Liver (tissue), 3 donors: Measurements from ENCODE around the gene TRMT2A.

Experiments used
- FOXA1 ChIP-seq: IDR thresholded peaks from 2 replicates; pipeline ENCODE4 v1.6.1; 2016; ENCODE audit warnings: antibody characterized with exemption
- GABPA ChIP-seq, 2 donors: IDR thresholded peaks in 1 of 2; conservative IDR thresholded peaks in 1 of 2; 2 replicates each; pipeline ENCODE4 v1.6.1; 2016; ENCODE audit warnings: antibody characterized with exemption in 2 of 2, mild to moderate bottlenecking in 1 of 2, moderate library complexity in 1 of 2
- JUND ChIP-seq, 2 donors: IDR thresholded peaks; 2 replicates each; pipeline ENCODE4 v1.6.1; 2016; ENCODE audit warnings: antibody characterized with exemption in 2 of 2
- RXRA ChIP-seq, 2 donors: IDR thresholded peaks; 2 replicates each; pipeline ENCODE4 v1.6.1; 2017 to 2018; ENCODE audit warnings: antibody characterized with exemption in 2 of 2, mild to moderate bottlenecking in 1 of 2
- SP1 ChIP-seq: IDR thresholded peaks from 2 replicates; pipeline ENCODE4 v1.6.1; 2018; ENCODE audit warnings: antibody characterized with exemption, mild to moderate bottlenecking
- TAF1 ChIP-seq: conservative IDR thresholded peaks from 2 replicates; pipeline ENCODE4 v1.6.1; 2016; ENCODE audit warnings: antibody characterized with exemption, mild to moderate bottlenecking
- YY1 ChIP-seq: IDR thresholded peaks from 2 replicates; pipeline ENCODE4 v1.6.1; 2016; ENCODE audit warnings: antibody characterized with exemption, mild to moderate bottlenecking
- TF ChIP-seq, protein P1 (sequence below): fragments of 150-350 bp; IDR thresholded peaks from 2 replicates; pipeline ENCODE4 v1.5.1; 2017; ENCODE audit warnings: improper control_type of control experiment, low read depth, low read length; ENCODE audit not compliant: missing input control
- TF ChIP-seq, protein P2 (sequence below): IDR thresholded peaks from 2 replicates; pipeline ENCODE4 v1.6.1; 2016; ENCODE audit warnings: antibody characterized with exemption, mild to moderate bottlenecking
- TF ChIP-seq, protein P3 (sequence below): IDR thresholded peaks from 2 replicates; pipeline ENCODE4 v1.6.1; 2016; ENCODE audit warnings: antibody characterized with exemption
- TF ChIP-seq, protein P4 (sequence below): IDR thresholded peaks from 2 replicates; pipeline ENCODE4 v1.6.1; 2016; ENCODE audit warnings: antibody characterized with exemption
- donor health status: healthy.
- donor health status: healthy.

DNA sequence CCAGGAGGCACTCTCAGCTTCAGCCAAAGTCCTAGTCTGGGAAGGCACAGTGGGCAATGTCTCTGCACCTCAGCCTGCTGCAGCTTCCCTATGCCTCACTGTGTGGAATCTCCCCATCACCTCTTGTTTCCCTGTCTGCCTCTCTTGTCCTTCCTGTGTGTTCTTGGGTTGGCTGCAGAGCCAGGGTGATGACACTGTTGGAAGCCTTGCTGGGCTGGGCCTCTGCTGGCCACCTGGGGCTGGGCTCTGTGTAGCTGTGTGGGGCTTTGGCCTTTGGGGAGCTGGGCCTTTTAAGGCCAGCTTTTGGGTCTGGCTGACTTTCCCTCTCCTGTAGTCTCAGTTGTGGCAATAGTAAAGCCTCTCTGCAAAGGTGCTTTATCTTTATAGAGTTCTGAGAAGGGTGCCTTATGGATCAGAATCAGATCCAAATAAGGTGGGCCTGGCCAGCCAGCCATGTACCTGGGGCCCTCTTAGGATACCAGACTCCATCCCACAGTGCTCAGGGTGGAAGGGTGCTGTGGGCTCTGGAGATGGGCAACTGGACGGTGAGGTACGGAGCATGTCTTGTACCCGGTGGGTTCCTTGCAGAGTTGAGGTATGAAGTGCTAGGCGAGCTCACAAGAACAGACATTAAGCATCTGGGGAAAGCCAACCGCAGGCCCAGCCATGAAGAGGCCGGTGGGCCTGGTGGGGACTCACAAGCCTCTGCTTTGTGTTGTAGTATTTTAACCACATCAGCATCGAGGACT, 11.4 kb downstream of the TRMT2A start:
- TF ChIP-seq, protein P1, sequence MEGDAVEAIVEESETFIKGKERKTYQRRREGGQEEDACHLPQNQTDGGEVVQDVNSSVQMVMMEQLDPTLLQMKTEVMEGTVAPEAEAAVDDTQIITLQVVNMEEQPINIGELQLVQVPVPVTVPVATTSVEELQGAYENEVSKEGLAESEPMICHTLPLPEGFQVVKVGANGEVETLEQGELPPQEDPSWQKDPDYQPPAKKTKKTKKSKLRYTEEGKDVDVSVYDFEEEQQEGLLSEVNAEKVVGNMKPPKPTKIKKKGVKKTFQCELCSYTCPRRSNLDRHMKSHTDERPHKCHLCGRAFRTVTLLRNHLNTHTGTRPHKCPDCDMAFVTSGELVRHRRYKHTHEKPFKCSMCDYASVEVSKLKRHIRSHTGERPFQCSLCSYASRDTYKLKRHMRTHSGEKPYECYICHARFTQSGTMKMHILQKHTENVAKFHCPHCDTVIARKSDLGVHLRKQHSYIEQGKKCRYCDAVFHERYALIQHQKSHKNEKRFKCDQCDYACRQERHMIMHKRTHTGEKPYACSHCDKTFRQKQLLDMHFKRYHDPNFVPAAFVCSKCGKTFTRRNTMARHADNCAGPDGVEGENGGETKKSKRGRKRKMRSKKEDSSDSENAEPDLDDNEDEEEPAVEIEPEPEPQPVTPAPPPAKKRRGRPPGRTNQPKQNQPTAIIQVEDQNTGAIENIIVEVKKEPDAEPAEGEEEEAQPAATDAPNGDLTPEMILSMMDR, result no peak
- TF ChIP-seq JUND (IDR thresholded peaks at IDR 0.05) (no peak), YY1 (no peak), FOXA1 (no peak), TAF1 (no peak), GABPA (IDR thresholded peaks at IDR 0.05 in 1 of 2, conservative IDR thresholded peaks at IDR 0.05 in 1 of 2) (no peak), SP1 (no peak), RXRA (IDR thresholded peaks at IDR 0.05) (no peak)
- TF ChIP-seq, protein P2, sequence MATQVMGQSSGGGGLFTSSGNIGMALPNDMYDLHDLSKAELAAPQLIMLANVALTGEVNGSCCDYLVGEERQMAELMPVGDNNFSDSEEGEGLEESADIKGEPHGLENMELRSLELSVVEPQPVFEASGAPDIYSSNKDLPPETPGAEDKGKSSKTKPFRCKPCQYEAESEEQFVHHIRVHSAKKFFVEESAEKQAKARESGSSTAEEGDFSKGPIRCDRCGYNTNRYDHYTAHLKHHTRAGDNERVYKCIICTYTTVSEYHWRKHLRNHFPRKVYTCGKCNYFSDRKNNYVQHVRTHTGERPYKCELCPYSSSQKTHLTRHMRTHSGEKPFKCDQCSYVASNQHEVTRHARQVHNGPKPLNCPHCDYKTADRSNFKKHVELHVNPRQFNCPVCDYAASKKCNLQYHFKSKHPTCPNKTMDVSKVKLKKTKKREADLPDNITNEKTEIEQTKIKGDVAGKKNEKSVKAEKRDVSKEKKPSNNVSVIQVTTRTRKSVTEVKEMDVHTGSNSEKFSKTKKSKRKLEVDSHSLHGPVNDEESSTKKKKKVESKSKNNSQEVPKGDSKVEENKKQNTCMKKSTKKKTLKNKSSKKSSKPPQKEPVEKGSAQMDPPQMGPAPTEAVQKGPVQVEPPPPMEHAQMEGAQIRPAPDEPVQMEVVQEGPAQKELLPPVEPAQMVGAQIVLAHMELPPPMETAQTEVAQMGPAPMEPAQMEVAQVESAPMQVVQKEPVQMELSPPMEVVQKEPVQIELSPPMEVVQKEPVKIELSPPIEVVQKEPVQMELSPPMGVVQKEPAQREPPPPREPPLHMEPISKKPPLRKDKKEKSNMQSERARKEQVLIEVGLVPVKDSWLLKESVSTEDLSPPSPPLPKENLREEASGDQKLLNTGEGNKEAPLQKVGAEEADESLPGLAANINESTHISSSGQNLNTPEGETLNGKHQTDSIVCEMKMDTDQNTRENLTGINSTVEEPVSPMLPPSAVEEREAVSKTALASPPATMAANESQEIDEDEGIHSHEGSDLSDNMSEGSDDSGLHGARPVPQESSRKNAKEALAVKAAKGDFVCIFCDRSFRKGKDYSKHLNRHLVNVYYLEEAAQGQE, result no peak
- TF ChIP-seq, protein P3, sequence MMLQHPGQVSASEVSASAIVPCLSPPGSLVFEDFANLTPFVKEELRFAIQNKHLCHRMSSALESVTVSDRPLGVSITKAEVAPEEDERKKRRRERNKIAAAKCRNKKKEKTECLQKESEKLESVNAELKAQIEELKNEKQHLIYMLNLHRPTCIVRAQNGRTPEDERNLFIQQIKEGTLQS, result no peak
- TF ChIP-seq, protein P4, sequence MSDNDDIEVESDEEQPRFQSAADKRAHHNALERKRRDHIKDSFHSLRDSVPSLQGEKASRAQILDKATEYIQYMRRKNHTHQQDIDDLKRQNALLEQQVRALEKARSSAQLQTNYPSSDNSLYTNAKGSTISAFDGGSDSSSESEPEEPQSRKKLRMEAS, result no peak
